K562 (cell line): ENCODE results near the gene RASL10B. TPM values are rescaled to one million over a fixed set of nuclear protein-coding genes. Genes with fewer than 3 reads are reported as not detected.

Experiments
- ATAC-seq: fragments of 200-7000 bp; cut with Tn5 transposase; 3 replicates; pipeline ENCODE4 v1.9.1; 2020; ENCODE audit warnings: moderate library complexity
- BruUV-seq: library from RNA; stranded (reverse); fragments of 400-500 nt; replicated peaks from 2 replicates; lab custom pipeline; 2021; lab: Mats Ljungman, UMichigan
- CTCF ChIA-PET: fragments of 300-600 bp; formaldehyde crosslinking; extraction: SDS; loops from one replicate; lab custom pipeline; 2021; ENCODE audit warnings: low intra/inter-chr PET ratio; lab: Yijun Ruan, JAX
- POLR2A ChIA-PET: fragments of 300-600, 350-650 bp; sonication (Branson Sonifier 250); formaldehyde crosslinking; extraction: SDS; loops from one replicate; lab custom pipeline; 2021; ENCODE audit warnings: antibody characterized with exemption, inconsistent platforms; lab: Yijun Ruan, JAX
- DNase-seq, 4 experiments: peaks; one replicate each; pipeline versions ENCODE4 v3.0.0 to v3.0.0-alpha.2; 2011 to 2018; ENCODE audit warnings: low spot score in 3 of 4, mixed read lengths in 3 of 4; ENCODE audit errors: extremely low read depth in 1 of 4
- FAIRE-seq: peaks from 2 replicates; lab custom pipeline; 2011; peaks lifted over from hg19 to GRCh38; lab: Jason Lieb, UNC
- H2AFZ ChIP-seq: 2 replicates; pipeline ENCODE4 v1.6.0; 2011; ENCODE audit warnings: low read depth, low read length, control low read depth, inconsistent platforms
- H3K27ac ChIP-seq: fragments of 200-600 bp; 3 replicates; pipeline ENCODE4 v1.8.0; 2011; ENCODE audit warnings: low read depth, mild to moderate bottlenecking, control low read depth, inconsistent platforms, low read length, moderate library complexity, mixed read lengths; ENCODE audit errors: extremely low read depth
- H3K27me3 ChIP-seq, 2 experiments: fragments of 300-600 bp in 1 of 2; 2 replicates in 1 of 2; 3 replicates in 1 of 2; pipeline versions ENCODE4 v1.6.0 to v1.8.0; 2011; ENCODE audit warnings: inconsistent platforms in 2 of 2, low read length in 2 of 2, mild to moderate bottlenecking in 1 of 2, mixed read lengths in 1 of 2, moderate library complexity in 1 of 2; ENCODE audit not compliant: control insufficient read depth in 2 of 2, insufficient read depth in 2 of 2
- H3K36me3 ChIP-seq: fragments of 300-600 bp; 3 replicates; pipeline ENCODE4 v1.8.0; 2011; ENCODE audit warnings: mild to moderate bottlenecking, low read length, inconsistent platforms; ENCODE audit not compliant: control insufficient read depth, insufficient read depth
- H3K4me1 ChIP-seq, 2 experiments: fragments of 200-600 bp in 1 of 2; replicated peaks in 1 of 2; 2 replicates in 1 of 2; 3 replicates in 1 of 2; pipeline versions ENCODE4 v1.5.1 to v1.8.0; 2011; ENCODE audit warnings: inconsistent platforms in 2 of 2, low read length in 2 of 2, mild to moderate bottlenecking in 1 of 2, mixed read lengths in 1 of 2, moderate library complexity in 1 of 2; ENCODE audit not compliant: control insufficient read depth in 2 of 2, insufficient read depth in 2 of 2
- H3K4me2 ChIP-seq: 2 replicates; pipeline ENCODE4 v1.6.1; 2011; ENCODE audit warnings: low read length, control low read depth, inconsistent platforms, mixed read lengths; ENCODE audit not compliant: insufficient read depth
- H3K4me3 ChIP-seq: fragments of 200-600 bp; sonication (generic), shearing (Covaris generic); 2 replicates; pipeline ENCODE4 v1.5.1; 2016; ENCODE audit warnings: control low read depth, inconsistent platforms
- H3K79me2 ChIP-seq: fragments of 200-600 bp; 3 replicates; pipeline ENCODE4 v1.8.0; 2011; ENCODE audit warnings: low read length, inconsistent platforms; ENCODE audit not compliant: control insufficient read depth, insufficient read depth
- H3K9ac ChIP-seq, 2 experiments: 2 replicates each; pipeline versions ENCODE4 v1.6.0 to v1.6.1; 2011; ENCODE audit warnings: low read depth in 2 of 2, low read length in 2 of 2, control low read depth in 1 of 2, inconsistent platforms in 1 of 2, mild to moderate bottlenecking in 1 of 2, mixed read lengths in 1 of 2; ENCODE audit not compliant: insufficient read depth in 1 of 2
- H3K9me1 ChIP-seq: one replicate; pipeline ENCODE4 v1.6.0; 2011; ENCODE audit warnings: inconsistent platforms, mild to moderate bottlenecking, low read length, moderate library complexity; ENCODE audit not compliant: control insufficient read depth, insufficient read depth
- H3K9me3 ChIP-seq: replicated peaks from 2 replicates; pipeline ENCODE4 v1.5.1; 2011; ENCODE audit warnings: low read depth, low read length, inconsistent platforms; ENCODE audit not compliant: control insufficient read depth, insufficient read depth
- H4K20me1 ChIP-seq: replicated peaks from 2 replicates; pipeline ENCODE4 v1.6.1; 2011; ENCODE audit warnings: low read length, inconsistent platforms, mixed read lengths; ENCODE audit not compliant: control insufficient read depth, insufficient read depth
- CAMTA2 ChIP-seq: fragments of 250-450 bp; sonication (Bioruptor Pico); conservative IDR thresholded peaks from 2 replicates; pipeline ENCODE4 v1.5.1; 2022
- E2F6 ChIP-seq, 2 experiments: IDR thresholded peaks; 2 replicates each; pipeline ENCODE4 v1.6.1; 2011; ENCODE audit warnings: borderline replicate concordance in 1 of 2, control low read depth in 1 of 2, low read depth in 1 of 2, low read length in 1 of 2, mild to moderate bottlenecking in 1 of 2, mixed read lengths in 1 of 2, moderate library complexity in 1 of 2; ENCODE audit not compliant: insufficient read depth in 1 of 2, insufficient read length in 1 of 2, poor library complexity in 1 of 2, severe bottlenecking in 1 of 2; ENCODE audit errors: extremely low read depth in 1 of 2
- FOXJ3 ChIP-seq: sonication (generic); formaldehyde crosslinking; IDR thresholded peaks from 2 replicates; pipeline ENCODE4 v1.4.0; 2020; ENCODE audit warnings: mild to moderate bottlenecking, missing genetic modification reagents
- MAZ ChIP-seq, 2 experiments: fragments of 450-650 bp in 1 of 2; sonication (generic) in 1 of 2; formaldehyde crosslinking; IDR thresholded peaks in 1 of 2; conservative IDR thresholded peaks in 1 of 2; 2 replicates each; pipeline versions ENCODE4 v1.4.0 to v1.5.0; 2020; ENCODE audit warnings: mild to moderate bottlenecking in 1 of 2, missing genetic modification reagents in 1 of 2
- POLR2AphosphoS2 ChIP-seq: IDR thresholded peaks from 2 replicates; pipeline ENCODE4 v1.6.1; 2012; ENCODE audit warnings: low read length, improper control_type of control experiment
- RBM25 ChIP-seq: fragments of 200-400 bp; formaldehyde crosslinking; IDR thresholded peaks from 2 replicates; pipeline ENCODE4 v1.6.1; 2018; ENCODE audit warnings: low read length, low read depth, moderate library complexity; ENCODE audit not compliant: severe bottlenecking
- TAF9B ChIP-seq: fragments of 450-650 bp; IDR thresholded peaks from 2 replicates; pipeline ENCODE4 v1.6.1; 2018; ENCODE audit warnings: mild to moderate bottlenecking; ENCODE audit not compliant: partially characterized antibody
- ZBTB7A ChIP-seq: IDR thresholded peaks from 2 replicates; pipeline ENCODE4 v1.6.1; 2011; ENCODE audit warnings: low read depth, mild to moderate bottlenecking, low read length, moderate library complexity, borderline replicate concordance; ENCODE audit not compliant: control insufficient read depth
- ZFX ChIP-seq: sonication (generic); formaldehyde crosslinking; IDR thresholded peaks from 2 replicates; pipeline ENCODE4 v1.8.0; 2022; ENCODE audit warnings: mild to moderate bottlenecking, missing genetic modification reagents, moderate library complexity
- ZNF407 ChIP-seq: fragments of 450-650 bp; IDR thresholded peaks from 2 replicates; pipeline ENCODE4 v1.6.1; 2016; ENCODE audit warnings: low read depth
- WGBS: fragments of 100-300 bp; shearing (Covaris generic); methylation state at CpG from one replicate; pipeline ENCODE4 v1.1.6; 2016; ENCODE audit warnings: low coverage, mixed read lengths; ENCODE audit not compliant: insufficient coverage; ENCODE audit errors: missing lambda C conversion rate; 5-methylcytosine and 5-hydroxymethylcytosine counted together
- in situ Hi-C: fragments of 300-500 bp; cut with MboI; formaldehyde crosslinking; loops from 4 replicates; pipeline ENCODE4 v1.15.0; 2018; ENCODE audit warnings: inconsistent platforms, mixed read lengths
- intact Hi-C: fragments of 100-400 bp; cut with micrococcal nuclease; formaldehyde crosslinking; loops from 2 replicates; pipeline ENCODE4 v1.14.2; 2022
- polyA plus RNA-seq, 8 experiments: library from polyadenylated mRNA; depleted of rRNA in 4 of 8; stranded (reverse) in 5 of 8; unstranded in 3 of 8; fragments of >200 nt; fragmentation: Nextera tagmentation in 2 of 8; fragmentation: Illumina TruSeq in 1 of 8; extraction: Ambion mirVana in 2 of 8; extraction: Trizol in 1 of 8; gene quantifications; 2 replicates each; pipeline versions ENCODE4 v1.2.1 to v1.2.3, GENCODE V29; 2011 to 2014; ENCODE audit warnings: inconsistent platforms in 1 of 8, missing spikeins in 1 of 8
- total RNA-seq, 7 experiments: library from RNA; depleted of rRNA in 6 of 7; stranded (reverse); fragments of >200 nt in 6 of 7; fragmentation: Illumina TruSeq in 2 of 7; extraction: Trizol in 2 of 7; gene quantifications; 2 replicates each; pipeline versions ENCODE4 v1.2.1 to v1.2.3, GENCODE V29; 2011 to 2021; ENCODE audit warnings: low replicate concordance in 1 of 7

RASL10B gene
- total and polyA plus RNA-seq, 9 of the 15 experiments (the other 6 are each of a cell fraction or from before 2014, with no cell fraction given), result 0.04 to 0.31 (median 0.14) TPM; not detected in 2

DNA sequence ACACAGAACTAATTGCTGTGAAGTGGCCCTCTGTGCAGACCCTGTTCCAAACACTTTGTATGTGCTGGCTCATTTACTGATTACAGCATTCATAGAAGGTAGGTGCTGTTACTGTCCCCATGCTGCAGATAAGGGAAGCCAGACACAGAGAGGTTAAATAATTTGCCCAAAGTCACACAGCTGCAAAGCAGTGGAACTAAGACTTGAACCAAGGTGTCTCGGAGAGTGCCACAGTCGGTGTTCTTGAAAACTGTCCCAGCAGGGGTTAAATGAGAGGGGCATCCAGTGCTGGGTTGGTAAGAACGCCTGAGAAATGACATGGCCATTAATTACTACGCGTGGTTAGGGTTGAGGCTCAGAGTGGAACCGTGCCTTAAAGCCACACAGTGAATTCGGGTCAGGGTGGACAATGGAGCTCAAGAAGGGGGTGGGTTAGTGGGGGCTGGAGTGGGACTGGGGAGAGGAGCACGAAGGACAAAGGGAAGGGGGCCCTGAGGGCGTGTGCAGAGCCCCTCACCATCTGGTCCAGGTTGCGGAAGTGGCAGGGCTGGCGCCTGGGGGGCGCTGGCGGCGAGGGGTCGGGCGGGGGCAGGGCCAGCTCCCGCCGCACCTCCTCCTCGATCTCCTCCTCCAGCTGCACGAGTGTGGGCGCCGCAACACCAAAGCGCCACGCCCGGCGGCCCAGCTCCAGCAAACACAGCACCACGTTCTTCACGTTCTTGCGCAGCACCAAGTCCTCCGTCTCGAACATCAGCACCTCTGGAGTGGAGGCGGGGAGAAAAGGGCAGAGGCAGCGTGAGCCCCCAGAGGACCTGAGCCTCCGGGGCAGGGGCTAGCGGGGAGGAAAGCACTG is 18.3 kb downstream of the RASL10B start:
- DNase-seq (peak; percentile 37 to 73 (median 60)), FAIRE-seq (no peak), ATAC-seq (peak; percentile 25)
- H3K4me3 ChIP-seq, result 0 out of 2 replicates have a peak overlapping the region, but pooled peaks have one; percentile 8
- H3K9me1 ChIP-seq, result no peaks in the 10 kb centered on the region
- WGBS, result 9% methylated on average over 15 of the region's 35 CpGs
- in situ Hi-C loops (loop anchor here (5.0 to 25.0 kb wide), 5 partner anchors 192 to 1312 kb away; partner anchors contain the start of genes NLE1 and UNC45B), intact Hi-C loops (loop anchor here (5.0 kb wide), 1 partner anchor 212 kb away; the partner anchor contains the start of gene SLFN12L)
- ChIA-PET CTCF (no interaction called here), POLR2A (interaction anchor here (0.6 to 1.0 kb wide), 6 partner anchors 11 to 194 kb away, joined by 3 read pairs; partner anchors contain the start of gene C17orf50)
- H2AFZ ChIP-seq, result peak overlapping the region; percentile 68
- H3K4me1 ChIP-seq, result peaks cover 11 to 25% of the 10 kb centered on the region in 2 experiments; a peak in 4 of 5 replicates
- BruUV-seq, result no TSS peak
- no peaks in the 10 kb centered on the region for H3K36me3 ChIP-seq
- H3K4me2 ChIP-seq, result peak overlapping the region; percentile 61
- H3K79me2 ChIP-seq, result no peaks in the 10 kb centered on the region
- no peaks in the 10 kb centered on the region for H3K9me3 ChIP-seq
- peaks cover 10 to 64% of the 10 kb centered on the region in 2 experiments; a peak in 4 of 5 replicates for H3K27me3 ChIP-seq
- H4K20me1 ChIP-seq, result peaks cover 12% of the 10 kb centered on the region; the same call in 1 of the 2 replicates
- no peak overlapping the region for H3K27ac ChIP-seq
- H3K9ac ChIP-seq, result peak overlapping the region in 1 of 2 experiments; percentile 70; a peak in 2 of 4 replicates
- TF ChIP-seq ZFX (CRISPR knock-in tag) (no peak), MAZ (CRISPR knock-in tag; conservative IDR thresholded peaks at IDR 0.05 in 1 of 2, IDR thresholded peaks at IDR 0.05 in 1 of 2) (no peak), E2F6 (IDR thresholded peaks at IDR 0.05; ENCODE audit: borderline replicate concordance in 1 of 2, extremely low read depth in 1 of 2, insufficient read depth in 1 of 2, insufficient read length in 1 of 2, low read depth in 1 of 2, low read length in 1 of 2, poor library complexity in 1 of 2, severe bottlenecking in 1 of 2) (peak in 1 of 2 experiments; percentile 43), POLR2AphosphoS2 (no peak), ZBTB7A (peak; percentile 36; the same call in 1 of the 2 replicates), RBM25 (peak; percentile 37), TAF9B (no peak), ZNF407 (no peak), FOXJ3 (no peak), CAMTA2 (no peak)
